NCI-H82 (cell line): ENCODE data around the gene ECHDC3.
"Not testable (repeated sequence)": the region's sequence is repeated elsewhere in the genome, so short reads cannot be mapped to it uniquely, and the experiment has no call there.

Experiments
- DNase-seq: peaks from one replicate; lab custom pipeline; 2025; lab: John Stamatoyannopoulos, UW

The ECHDC3 gene

DNA sequence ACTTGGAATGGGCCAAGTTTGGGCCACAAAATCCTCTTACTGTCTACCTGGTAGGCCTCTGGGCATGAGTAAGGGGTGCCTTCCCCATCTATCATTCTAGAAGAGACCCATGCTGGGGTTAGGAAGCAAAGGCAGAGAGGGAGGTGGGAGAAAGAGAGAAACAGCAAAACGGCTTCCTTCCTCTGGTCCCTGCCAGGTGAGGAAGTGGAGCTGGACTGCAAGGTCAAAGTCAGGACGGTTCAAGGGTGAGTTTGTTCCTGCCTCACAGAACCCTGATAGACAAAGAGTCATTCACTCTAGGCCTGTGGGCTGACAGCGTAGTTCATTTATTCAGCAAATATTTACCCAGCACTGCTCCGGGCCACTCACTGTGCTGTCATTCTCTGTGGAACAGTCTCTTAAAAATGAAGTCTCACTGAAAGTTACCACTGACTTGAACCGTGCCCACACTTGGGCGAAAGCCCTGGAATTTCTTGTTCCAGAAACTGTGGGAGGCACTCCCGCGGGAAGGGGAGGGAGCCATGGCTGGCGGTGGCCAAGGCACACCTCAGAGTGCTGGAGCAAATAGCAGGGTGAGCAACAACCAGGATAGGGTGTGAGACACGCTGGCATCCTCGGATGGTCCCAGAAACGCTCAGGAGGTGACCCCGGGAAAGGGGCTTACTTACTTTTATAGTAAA is 26.2 kb upstream of the ECHDC3 start:
- no peak for DNase-seq

DNA sequence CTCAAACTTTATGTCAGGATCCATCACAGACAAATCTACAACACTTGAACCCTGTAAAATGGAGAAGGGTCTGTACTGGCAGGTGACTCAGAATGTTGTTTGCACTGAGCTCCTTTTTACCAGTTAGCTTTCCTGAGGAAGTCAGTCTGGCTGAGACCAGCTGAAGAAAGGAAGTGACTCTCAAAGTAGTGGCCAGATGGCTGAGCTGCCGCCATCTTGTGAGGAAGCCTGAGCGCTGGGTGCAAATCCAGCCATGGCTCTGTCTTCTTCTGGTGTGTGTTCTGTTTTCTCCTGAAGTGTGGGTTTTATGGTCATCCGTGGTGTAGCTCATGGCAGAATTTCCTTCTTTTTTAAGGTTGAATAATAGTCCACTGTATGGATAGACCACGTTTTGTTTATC is 25.5 kb upstream of the ECHDC3 start:
- no peak for DNase-seq

DNA sequence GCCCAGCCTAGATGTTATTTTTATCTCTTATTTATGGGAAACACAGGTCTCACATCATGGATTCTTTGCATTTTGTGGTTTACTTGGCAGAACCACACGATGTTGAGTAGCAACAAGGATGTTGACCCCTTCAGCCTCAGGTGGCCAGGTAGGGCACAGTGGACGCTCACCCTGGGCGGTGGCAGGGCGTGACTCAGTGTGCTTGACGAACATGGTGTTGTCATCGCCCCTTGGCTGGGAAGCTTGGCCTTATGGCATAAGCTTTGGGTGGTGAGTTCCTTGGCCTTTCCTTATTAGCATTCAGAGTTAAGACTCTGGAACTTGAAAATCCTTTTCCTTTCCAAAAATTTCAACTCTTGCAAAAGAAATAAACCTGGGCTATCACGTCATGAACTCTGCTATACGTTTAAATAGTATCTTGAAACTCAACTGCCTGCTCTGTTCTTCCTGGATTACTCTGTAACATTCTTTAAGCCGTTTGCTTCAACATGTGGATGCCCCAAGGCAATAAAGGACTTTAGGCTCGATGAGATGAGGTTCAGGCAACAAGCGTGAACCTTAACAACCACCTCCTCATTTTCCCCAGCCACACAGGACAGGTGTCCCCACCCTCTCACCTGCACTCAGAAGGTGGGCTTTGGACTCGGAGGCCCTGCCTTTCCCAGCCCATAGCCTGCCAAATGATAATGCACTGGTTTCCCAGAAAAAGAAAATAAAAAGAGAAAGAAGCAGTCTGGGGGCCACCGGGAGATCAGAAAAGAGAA is 22.5 kb upstream of the ECHDC3 start:
- DNase-seq, result no peak

DNA sequence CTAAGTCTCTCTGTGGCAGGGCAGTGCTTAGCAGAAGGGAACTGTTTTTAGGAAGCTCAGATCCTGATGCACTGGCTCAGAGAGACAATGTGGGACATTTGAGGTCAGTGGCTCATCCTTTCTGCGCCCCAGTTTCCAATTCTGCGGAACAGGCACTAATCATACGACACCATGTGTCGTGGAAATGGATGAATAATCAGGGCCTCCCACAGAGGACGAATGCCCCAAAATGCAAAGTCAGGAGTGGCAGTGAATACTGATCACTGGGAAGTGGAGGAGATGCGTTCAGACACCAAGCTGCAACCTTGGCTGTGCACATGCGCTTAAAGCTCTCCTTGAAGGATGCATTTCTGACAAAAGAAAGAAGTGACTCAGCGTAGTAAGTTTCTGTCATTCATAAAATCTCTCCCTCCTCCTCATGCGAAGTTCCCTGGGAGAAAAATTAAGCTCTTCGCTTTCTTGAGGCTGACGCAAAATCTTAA is 21.9 kb upstream of the ECHDC3 start:
- DNase-seq, result no peak

DNA sequence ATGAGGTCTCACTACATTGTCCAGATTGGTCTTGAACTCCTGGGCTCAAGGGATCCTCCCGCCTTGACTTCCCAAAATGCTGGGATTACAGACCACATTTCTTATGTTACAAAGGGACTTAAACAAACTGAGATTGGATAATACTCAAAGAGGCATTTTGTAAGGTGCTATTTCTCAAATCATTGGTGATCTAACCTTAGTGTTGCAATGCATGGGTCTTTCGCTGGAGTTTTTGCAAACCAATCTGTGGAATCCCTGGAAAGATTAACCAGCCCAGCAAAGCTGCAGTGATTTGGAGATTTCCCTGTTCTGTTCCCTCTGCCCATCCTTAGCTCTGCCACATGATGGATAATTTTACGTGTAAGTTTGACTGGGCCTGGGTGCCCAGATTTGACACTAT is 20.4 kb upstream of the ECHDC3 start:
- no peak for DNase-seq

DNA sequence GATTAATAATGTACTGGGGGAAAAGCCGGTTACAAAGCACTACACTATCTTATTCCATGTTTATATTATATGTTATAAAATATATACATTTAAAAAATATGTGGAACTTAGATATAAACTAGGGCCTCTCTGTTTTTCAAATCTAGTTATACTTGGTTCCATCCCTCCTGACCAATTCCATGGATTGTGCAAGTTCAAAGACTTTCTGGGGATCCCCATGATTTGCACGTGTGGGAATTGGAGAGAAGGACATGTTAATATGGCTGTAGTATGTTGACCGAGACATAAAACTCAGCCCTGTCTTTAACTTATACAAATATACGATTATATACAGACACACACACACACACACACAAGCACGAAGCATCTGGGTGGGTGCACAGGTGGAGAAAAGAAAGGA is 18.8 kb upstream of the ECHDC3 start:
- no peak for DNase-seq

DNA sequence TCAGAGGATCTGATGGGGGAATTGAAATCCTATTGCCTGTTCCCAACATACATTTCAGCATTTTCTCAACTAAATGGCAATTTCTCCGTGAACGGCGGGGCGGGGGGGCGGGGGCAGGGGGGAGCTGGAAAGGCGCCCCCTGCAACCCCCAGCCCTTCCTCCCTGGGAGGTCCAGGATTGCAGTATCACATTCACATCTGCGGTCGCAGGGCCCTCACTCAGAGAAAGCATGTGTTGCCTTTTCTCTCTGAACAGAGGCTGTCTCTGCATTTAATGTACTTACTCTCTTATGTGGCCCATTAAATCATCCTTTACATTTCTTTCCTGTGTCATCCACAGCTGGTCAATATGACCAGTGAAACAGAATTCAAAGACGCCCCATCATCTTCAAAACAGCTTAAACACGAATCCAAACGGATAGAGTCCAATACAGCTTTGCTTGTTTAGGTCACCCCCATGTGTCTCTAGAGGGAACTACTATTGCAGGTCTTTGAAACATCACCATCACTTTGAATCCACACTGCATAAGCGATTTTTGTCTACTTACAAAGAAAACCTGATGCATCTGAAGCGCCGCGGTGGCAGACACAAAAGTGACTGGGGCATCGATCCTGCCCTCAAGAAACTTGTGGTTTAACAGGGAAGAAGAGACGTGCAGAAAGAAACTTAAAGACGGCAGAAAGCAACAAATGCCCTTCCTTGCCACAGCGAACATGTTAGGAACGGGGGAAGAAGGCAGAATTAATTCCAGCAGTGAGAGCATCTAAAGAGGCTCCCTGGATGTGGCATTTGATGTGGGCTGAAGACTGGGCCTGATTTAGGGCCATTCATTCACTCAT is 17.0 kb upstream of the ECHDC3 start:
- peak; percentile 24 for DNase-seq

DNA sequence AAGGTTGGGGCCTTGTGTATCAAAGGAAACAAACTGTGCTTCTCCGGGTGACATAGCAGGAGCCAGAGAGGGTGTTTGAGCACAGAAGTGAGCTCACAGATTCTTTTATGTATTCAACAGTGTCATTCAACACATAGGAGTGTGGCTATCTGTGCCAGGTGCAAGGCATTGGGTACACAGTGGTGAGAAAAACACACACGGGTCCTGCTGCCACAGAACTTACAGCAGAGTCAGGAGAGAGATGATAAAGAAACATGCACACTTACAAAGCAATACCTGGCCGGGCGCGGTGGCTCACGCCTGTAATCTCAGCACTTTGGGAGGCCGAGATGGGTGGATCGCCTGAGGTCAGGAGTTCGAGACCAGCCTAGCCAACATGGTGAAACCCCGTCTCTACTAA is 16.3 kb upstream of the ECHDC3 start:
- DNase-seq, result no peak

DNA sequence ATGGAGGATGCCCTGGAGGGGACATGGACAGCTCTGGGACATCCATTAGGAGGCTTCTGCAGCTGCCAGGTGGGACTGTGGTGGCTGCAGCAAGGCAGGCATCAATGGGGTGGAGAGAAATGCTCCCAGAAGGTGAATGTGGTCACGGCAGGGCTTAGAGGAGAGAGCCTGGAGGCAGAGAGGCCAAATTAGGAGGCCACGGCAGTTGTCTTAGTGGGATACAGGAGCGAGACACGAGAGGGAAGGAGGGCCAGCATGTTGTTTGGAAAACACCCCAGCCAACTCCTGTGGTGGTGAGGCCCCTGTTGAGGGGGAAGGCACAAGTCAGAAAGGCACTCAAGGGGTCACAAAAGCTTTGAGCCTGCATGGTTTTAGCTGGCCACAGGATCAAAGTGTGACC is 14.6 kb upstream of the ECHDC3 start:
- DNase-seq, result no peak

DNA sequence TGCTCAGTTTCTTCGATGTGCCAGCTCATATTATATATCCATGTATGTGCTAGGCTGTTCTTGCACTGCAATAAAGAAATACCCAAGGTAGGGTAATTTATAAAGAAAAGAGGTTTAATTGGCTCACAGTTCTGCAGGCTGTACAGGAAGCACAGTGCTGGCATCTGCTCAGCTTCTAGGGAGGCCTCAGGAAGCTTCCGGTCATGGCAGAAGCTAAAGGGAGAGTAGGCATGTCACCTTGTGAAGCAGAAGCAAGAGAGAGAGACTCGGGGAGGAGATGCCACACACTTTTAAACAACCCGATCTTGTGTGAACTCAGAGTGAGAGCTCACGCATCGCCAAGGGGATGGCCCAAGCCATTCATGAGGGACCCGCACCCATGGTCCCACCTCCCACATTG is 13.8 kb upstream of the ECHDC3 start:
- no peak for DNase-seq

DNA sequence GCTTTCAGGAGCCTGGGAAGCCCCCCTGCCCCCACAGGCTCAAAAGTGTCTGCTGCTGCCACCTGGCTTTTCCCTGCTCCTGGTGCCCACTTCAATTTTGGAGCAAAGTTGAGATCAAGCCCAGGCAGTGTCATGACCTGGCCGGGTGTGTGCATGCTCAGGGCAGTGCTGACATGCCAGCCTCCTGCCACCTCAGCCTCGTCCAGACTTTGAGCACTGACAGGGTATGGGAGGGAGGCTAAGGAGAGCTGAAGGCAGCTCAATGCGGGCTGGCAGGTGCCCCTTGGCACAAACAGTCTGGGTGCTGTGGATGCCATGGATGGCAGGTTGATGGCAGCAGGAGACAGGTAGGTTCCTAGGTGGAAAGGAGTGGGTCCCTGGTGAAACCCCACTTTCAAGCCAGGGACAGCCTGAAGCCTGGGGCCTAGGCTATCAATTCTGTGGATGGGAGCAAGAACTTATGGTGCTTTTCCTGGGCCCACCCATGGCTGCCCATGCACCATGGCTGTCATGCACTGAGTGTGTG is 12.3 kb upstream of the ECHDC3 start:
- DNase-seq, result no peak

DNA sequence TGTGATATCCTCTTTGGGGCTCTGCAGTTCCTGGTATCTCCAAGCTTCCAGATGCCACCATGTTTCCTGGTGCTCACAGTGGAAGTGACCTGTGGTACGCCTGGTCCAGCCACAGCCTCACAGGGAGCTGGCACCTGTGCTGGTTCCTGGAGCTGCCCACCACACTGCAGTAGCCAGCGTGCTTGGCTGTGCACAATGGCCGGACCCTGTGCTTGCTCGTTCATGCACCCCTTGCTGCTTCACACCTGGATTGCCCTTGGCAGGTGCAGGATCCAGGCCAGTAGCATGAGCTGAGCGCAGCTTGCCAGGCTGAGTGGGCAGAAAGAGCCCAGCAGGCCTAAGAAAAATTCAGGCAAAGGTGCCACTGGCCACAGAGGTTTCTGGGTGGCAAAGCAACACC is 11.4 kb upstream of the ECHDC3 start:
- no peak for DNase-seq

DNA sequence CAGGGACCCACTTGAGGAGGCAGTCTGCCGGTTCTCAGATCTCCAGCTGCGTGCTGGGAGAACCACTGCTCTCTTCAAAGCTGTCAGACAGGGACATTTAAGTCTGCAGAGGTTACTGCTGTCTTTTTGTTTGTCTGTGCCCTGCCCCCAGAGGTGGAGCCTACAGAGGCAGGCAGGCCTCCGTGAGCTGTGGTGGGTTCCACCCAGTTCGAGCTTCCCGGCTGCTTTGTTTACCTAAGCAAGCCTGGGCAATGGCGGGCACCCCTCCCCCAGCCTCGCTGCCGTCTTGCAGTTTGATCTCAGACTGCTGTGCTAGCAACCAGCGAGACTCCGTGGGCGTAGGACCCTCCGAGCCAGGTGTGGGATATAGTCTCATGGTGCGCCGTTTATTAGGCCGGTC is 5.4 kb upstream of the ECHDC3 start:
- DNase-seq, result not testable (repeated sequence)

DNA sequence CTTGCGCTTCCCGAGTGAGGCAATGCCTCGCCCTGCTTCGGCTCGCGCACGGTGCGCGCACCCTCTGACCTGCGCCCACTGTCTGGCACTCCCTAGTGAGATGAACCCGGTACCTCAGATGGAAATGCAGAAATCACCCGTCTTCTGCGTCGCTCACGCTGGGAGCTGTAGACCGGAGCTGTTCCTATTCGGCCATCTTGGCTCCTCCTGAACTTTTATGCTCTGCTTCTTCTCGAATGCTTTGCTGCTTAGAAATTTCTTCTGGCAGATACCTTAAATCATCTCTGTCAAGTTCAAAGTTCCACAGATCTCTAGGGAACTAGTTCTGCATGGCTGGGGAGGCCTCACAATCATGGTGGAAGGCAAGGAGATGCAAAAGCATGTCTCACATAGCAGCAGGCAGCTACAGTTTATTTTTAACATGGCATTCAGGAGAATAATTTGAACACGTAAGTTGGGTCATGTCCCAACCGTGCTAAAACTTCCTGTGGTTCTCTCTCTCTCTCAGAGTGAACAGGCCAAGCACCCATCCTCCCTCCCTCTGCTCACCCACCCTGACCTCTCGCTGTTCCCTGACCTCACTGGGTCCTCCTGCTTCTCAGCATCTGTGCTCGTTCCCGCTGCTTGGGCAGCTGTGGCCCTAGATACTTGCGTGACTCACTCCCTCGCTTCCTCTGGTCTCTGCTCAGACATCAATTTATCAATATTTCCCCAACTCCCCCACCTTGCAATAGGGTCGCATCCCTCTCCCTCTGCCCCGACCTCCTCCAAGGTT is 4.7 kb upstream of the ECHDC3 start:
- DNase-seq, result not testable (repeated sequence)

DNA sequence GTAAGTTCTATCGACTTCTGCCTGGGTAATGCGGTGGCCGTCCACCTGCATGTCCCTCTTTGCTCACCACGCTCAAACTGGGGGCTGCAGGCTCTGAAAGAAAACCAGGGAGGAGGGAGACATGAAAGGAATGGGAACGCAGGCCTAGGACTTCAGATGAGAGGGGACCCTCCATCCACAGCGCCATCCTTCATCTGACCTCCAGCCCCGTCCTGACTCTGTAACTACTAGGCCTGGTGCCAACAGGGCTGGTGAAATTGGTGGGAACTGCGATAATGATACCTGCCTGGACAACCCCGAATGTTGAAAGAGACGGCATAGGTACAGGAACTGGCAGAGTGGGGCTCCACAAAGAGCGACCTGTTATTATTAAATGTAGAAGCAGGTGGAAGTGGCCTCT is 1.3 kb upstream of the ECHDC3 start:
- DNase-seq, result no peak

DNA sequence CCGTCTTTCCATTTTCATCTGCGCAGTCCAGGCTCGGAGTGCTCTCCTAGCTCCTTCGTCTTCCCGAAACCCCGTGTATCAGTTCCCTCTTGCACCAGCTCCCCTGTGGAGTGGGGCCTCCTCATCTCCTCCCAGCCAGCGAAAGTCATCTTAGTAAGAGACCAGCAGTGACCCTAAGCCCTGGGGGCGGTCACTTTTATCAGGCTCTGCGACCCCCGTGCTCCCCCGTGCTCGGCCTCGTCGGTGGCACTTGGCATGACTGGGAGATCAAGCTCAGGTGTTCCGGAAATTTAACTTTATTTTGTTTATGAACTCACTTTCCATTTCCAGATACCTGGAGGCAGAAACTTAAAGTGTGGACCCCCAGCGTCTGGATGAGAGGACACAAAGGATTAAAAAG is 574 bp upstream of the ECHDC3 start:
- no peak for DNase-seq

DNA sequence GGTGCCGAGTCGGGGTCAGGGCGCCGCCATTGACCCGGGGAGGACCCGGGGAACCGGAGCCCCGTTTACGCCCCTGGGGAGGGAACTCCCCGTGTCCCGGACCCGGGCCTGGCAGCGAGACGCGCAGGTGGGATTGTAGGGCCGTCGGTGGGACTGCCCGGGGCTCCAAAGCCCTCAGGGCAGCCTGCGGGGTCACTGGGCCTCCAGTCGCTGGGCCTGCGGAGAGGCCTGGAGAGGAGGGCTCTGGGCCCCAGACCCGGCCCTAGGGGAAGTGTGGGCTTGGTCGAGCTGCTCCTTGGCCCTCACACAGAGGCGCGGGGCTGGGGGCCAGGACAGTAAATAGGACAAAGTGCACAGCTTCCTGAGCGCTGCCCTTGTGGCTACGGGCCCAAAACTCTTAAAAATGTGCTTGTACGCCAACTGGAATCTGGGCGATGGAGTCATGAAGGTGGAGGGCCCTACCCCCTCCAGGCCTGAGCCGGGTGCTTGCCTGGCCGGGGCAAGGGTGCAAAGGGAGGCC is 657 bp downstream of the ECHDC3 start:
- DNase-seq, result no peak

DNA sequence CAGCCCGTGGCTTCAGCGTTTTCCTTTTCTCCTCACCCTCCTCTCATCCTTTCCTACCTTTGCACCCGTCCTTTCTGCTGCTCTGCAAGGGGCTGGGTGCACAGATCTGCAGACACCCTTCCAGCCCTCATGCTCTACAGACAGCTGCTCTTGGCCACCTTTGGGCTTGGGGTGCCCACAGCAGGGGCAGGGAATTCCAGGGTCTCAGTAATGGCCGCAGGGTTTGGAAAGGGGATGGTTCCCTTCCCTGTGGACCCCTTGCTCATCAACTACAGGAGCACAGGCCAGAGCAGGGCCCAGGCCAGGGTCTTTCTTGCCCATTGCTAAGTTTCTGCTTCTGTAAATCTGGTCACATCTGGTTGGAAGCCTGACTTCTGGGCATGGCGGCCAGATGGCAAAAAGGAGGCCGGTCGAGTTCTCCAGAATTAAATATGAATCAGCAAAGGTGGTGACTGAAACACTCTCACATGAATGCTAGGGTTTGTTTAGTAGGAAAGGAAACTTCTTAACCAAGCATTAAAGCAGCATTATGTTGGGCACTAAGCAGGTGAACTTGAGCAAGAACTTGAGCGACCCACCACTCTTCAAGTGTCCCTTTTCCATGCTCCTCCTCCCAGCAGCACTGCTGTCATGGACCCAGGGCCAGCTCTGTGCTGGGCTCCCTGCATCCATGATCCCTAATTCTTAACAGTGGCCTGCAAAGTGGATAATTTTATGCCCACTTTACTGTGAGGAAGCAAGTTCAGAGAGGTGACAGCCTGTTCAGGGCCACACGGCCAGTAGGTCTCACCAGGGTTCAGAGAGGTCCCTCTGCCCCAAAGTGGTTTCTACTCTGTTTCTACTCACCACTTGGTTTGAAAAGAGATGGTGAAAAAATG is 1.5 kb downstream of the ECHDC3 start:
- DNase-seq, result no peak

DNA sequence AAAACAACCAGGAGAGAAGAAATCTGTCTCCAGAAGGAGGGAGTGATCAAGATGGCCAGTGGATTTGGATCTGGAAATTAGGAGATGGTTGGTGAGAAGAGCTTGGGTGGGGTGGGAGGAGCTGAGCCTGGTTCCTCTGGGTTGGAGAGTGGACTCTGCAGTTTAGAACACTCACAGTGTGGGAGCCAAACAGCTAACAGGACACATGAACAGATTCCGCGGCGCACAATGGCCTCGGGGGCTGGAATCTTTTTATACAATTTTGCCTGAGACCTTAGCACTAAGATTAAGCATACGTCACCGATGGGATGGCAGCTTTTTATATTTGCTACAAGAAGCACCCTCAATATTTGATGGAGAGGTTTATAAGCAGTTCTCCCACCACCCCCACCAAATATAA is 2.9 kb downstream of the ECHDC3 start:
- DNase-seq, result no peak

DNA sequence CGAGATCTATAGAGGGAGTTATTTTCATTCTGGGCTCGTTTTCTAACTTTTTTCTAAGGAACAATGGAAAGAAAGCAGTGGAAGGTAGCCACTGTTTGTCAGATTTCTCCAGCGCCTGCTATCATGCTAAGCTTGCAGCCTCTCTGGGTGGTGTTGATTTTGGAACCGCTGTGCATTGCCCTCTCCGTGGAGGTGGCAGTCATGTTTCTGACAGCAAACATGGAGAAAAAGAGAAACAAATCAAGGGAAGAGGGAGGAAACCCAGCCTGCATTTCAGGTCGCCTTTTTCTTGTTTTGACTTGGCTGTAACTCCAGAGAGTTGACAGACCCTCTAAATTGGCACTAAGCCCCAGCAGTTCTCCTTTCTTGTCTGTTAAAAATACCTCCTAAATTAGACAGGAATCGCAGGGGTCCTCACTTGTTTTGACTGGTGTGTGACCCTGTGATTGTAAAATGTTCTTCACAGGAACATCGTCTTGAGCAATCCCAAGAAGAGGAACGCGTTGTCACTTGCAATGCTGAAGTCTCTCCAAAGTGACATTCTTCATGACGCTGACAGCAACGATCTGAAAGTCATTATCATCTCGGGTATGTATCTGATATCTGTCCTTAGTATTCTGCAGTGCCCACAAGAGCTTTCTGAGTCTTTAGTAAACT is 4.8 kb downstream of the ECHDC3 start:
- no peak for DNase-seq
